Urinary bladder (tissue), 4 donors: ENCODE data around the gene COX19. TPM values are rescaled to one million over a fixed set of nuclear protein-coding genes. Genes with fewer than 3 reads are reported as not detected.

Source experiments
- DNase-seq: peaks from one replicate; pipeline ENCODE4 v3.0.0-alpha.2; 2015; ENCODE audit errors: extremely low spot score
- H3K27ac ChIP-seq: one replicate; pipeline ENCODE4 v1.5.1; 2013; ENCODE audit warnings: low read depth, mild to moderate bottlenecking, moderate library complexity
- H3K36me3 ChIP-seq: one replicate; pipeline ENCODE4 v1.6.1; 2013; ENCODE audit warnings: mild to moderate bottlenecking, moderate library complexity; ENCODE audit not compliant: insufficient read depth
- H3K4me1 ChIP-seq: one replicate; pipeline ENCODE4 v1.6.1; 2013; ENCODE audit warnings: mild to moderate bottlenecking, moderate library complexity; ENCODE audit not compliant: insufficient read depth
- H3K4me3 ChIP-seq: one replicate; pipeline ENCODE4 v1.5.1; 2013; ENCODE audit warnings: low read depth, low read length
- WGBS: extraction: QIAGEN DNeasy Blood & Tissue Kit; methylation state at CpG from one replicate; pipeline ENCODE4 v1.1.7; 2013; 5-methylcytosine and 5-hydroxymethylcytosine counted together
- polyA plus RNA-seq: library from polyadenylated mRNA; stranded (reverse); fragments of 200-250 nt; gene quantifications from one replicate; pipeline ENCODE4 v1.2.3, GENCODE V29; 2013
- total RNA-seq: library from RNA; depleted of rRNA; stranded (reverse); fragments of >200 nt; gene quantifications from one replicate; pipeline ENCODE4 v1.2.3, GENCODE V29; 2014
- donor health status: healthy with polysubstance abuse.
- donor health status: healthy.

COX19 gene
- 24.0 TPM for total RNA-seq
- 6.5 TPM for polyA plus RNA-seq

GRCh38 chr7:974820-975681 is at the start of gene COX19:
Gene COX19, minus strand, starts transcription at chr7:975549. Its CDS starts 40 bp downstream, at chr7:975509.
- Histone ChIP-seq H3K4me3 (peak within 1 kb of the TSS; percentile 92), H3K36me3 (no peaks in the 10 kb centered on the region), H3K4me1 (no peaks in the 10 kb centered on the region), H3K27ac (peak within 1 kb of the TSS; percentile 90)
- DNase-seq: no peak
- WGBS: under 1% methylated on average over 78 of the region's 78 CpGs

GRCh38 chr7:1024331-1024841 is 49.0 kb upstream of the COX19 start:
- Histone ChIP-seq H3K36me3 (no peaks in the 10 kb centered on the region), H3K27ac (no peak overlapping the region), H3K4me3 (no peak overlapping the region), H3K4me1 (no peaks in the 10 kb centered on the region)
- DNase-seq: no peak
- 80% methylated on average over 15 of the region's 15 CpGs for WGBS

- H3K4me1 ChIP-seq: no peaks in the 10 kb centered on the region
- whole genome bisulfite sequencing: 92% methylated on average over 45 of the region's 45 CpGs
- H3K36me3 ChIP-seq: no peaks in the 10 kb centered on the region
These were observed 47.6 kb upstream of the COX19 start for GRCh38 chr7:1022801-1023465.

GRCh38 chr7:1022356-1022755 is 47.0 kb upstream of the COX19 start:
- 96% methylated on average over 17 of the region's 17 CpGs for WGBS
- H3K27ac ChIP-seq: no peak overlapping the region
- no peaks in the 10 kb centered on the region for H3K36me3 ChIP-seq
- no peak overlapping the region for H3K4me3 ChIP-seq
- H3K4me1 ChIP-seq: no peaks in the 10 kb centered on the region
- no peak for DNase-seq

More at GRCh38 chr7:1022801-1023465, 47.6 kb upstream of the COX19 start:
- Histone ChIP-seq H3K4me3 (no peak overlapping the region), H3K27ac (no peak overlapping the region)
- DNase-seq: no peak

- no peaks in the 10 kb centered on the region for H3K36me3 ChIP-seq
- DNase-seq: no peak
- H3K4me3 ChIP-seq: no peak overlapping the region
- 94% methylated on average over 25 of the region's 25 CpGs for WGBS
- H3K4me1 ChIP-seq: no peaks in the 10 kb centered on the region
- no peak overlapping the region for H3K27ac ChIP-seq
These were observed 46.6 kb upstream of the COX19 start for GRCh38 chr7:1021931-1022330.

GRCh38 chr7:1021366-1021765 is 46.0 kb upstream of the COX19 start:
- WGBS: 95% methylated on average over 7 of the region's 7 CpGs
- no peaks in the 10 kb centered on the region for H3K4me1 ChIP-seq
- no peak for DNase-seq
- H3K36me3 ChIP-seq: no peaks in the 10 kb centered on the region
- H3K4me3 ChIP-seq: no peak overlapping the region
- H3K27ac ChIP-seq: no peak overlapping the region

- 93% methylated on average over 7 of the region's 7 CpGs for WGBS
- Histone ChIP-seq H3K27ac (no peak overlapping the region), H3K4me1 (no peaks in the 10 kb centered on the region), H3K4me3 (no peak overlapping the region), H3K36me3 (no peaks in the 10 kb centered on the region)
- no peak for DNase-seq
These were observed 45.5 kb upstream of the COX19 start for GRCh38 chr7:1020849-1021251.

GRCh38 chr7:1019789-1020610 is 44.7 kb upstream of the COX19 start:
- Histone ChIP-seq H3K4me1 (no peaks in the 10 kb centered on the region), H3K4me3 (no peak overlapping the region), H3K27ac (no peak overlapping the region), H3K36me3 (no peaks in the 10 kb centered on the region)
- DNase-seq: no peak
- 95% methylated on average over 42 of the region's 42 CpGs for WGBS

- Histone ChIP-seq H3K4me1 (no peaks in the 10 kb centered on the region), H3K27ac (no peak overlapping the region), H3K4me3 (no peak overlapping the region), H3K36me3 (no peaks in the 10 kb centered on the region)
- no peak for DNase-seq
- WGBS: 86% methylated on average over 14 of the region's 14 CpGs
These were observed 44.0 kb upstream of the COX19 start for GRCh38 chr7:1019255-1019785.

- Histone ChIP-seq H3K4me1 (no peaks in the 10 kb centered on the region), H3K36me3 (no peaks in the 10 kb centered on the region), H3K4me3 (no peak overlapping the region), H3K27ac (no peak overlapping the region)
- no peak for DNase-seq
- WGBS: 92% methylated on average over 13 of the region's 13 CpGs
These were observed 43.0 kb upstream of the COX19 start for GRCh38 chr7:1018334-1018695.

- Histone ChIP-seq H3K27ac (no peak overlapping the region), H3K4me3 (no peak overlapping the region), H3K36me3 (no peaks in the 10 kb centered on the region), H3K4me1 (no peaks in the 10 kb centered on the region)
- DNase-seq: no peak
- 94% methylated on average over 34 of the region's 34 CpGs for WGBS
These were observed 42.4 kb upstream of the COX19 start for GRCh38 chr7:1017586-1018333.

GRCh38 chr7:1016577-1017531 is 41.5 kb upstream of the COX19 start:
- no peak for DNase-seq
- Histone ChIP-seq H3K27ac (no peak overlapping the region), H3K4me1 (no peaks in the 10 kb centered on the region), H3K4me3 (no peak overlapping the region), H3K36me3 (no peaks in the 10 kb centered on the region)
- WGBS: 91% methylated on average over 51 of the region's 51 CpGs
